Measurements from ENCODE around the gene CD9. TPM values are rescaled to one million over a fixed set of nuclear protein-coding genes. Genes with fewer than 3 reads are reported as not detected.

The CD9 gene
- polyA plus RNA-seq, 1 of the 3 experiments (the other 2 are of a cell fraction) = 76.6 TPM

DNA sequence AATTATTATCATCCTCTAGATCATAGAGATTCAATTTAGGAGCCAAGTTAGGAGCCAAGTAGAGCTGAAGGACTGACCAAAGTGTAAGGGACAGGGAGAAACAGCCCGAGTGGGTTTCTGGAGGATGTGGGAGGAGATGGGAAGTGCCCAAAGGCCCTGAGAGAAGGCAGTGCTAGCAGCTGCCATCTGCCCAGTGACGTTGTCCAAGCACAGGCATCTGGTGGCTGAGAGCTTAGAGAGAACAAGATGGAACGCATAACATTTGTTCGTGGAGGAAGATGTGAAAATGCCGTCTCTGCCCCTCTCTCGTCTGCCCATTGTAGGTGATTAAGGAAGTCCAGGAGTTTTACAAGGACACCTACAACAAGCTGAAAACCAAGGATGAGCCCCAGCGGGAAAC, 34.7 kb downstream of the CD9 start:
- Histone ChIP-seq H3K9ac (no peak overlapping the region), H2AFZ (ENCODE audit: low read depth) (no peak overlapping the region), H3K27ac (ENCODE audit: low read depth in 2 of 2, low read length in 1 of 2) (peak overlapping the region in 1 of 2 experiments; percentile 36; a peak in 1 of 4 replicates), H3K79me2 (ENCODE audit: insufficient read depth) (no peaks in the 10 kb centered on the region; the same call in 1 of the 2 replicates), H3K36me3 (replicated peaks in 1 of 2; ENCODE audit: control insufficient read depth in 1 of 2, insufficient read depth in 2 of 2, low read length in 1 of 2) (peaks cover 0 to 3% of the 10 kb centered on the region in 2 experiments), H3F3A (replicated peaks; ENCODE audit: insufficient read depth) (peaks cover 3% of the 10 kb centered on the region), H4K20me1 (ENCODE audit: insufficient read depth) (no peaks in the 10 kb centered on the region), H3K4me2 (no peak overlapping the region), H3K4me3 (ENCODE audit: low read depth in 2 of 2, low read length in 1 of 2) (no peak overlapping the region), H3K4me1 (ENCODE audit: control insufficient read depth in 1 of 2, insufficient read depth in 2 of 2, low read depth in 1 of 2, low read length in 1 of 2) (peaks cover 5 to 47% of the 10 kb centered on the region in 2 experiments; a peak in 2 of 4 replicates), H3K9me3 (no peaks in the 10 kb centered on the region), H3K27me3 (ENCODE audit: insufficient read depth) (no peaks in the 10 kb centered on the region), H3K9me2 (no peaks in the 10 kb centered on the region)
- TF ChIP-seq RFX5 (IDR thresholded peaks at IDR 0.05; ENCODE audit: low read length) (no peak), SIN3A (IDR thresholded peaks at IDR 0.05; ENCODE audit: borderline replicate concordance, low read depth, low read length) (no peak), MEF2A (IDR thresholded peaks at IDR 0.05; ENCODE audit: borderline replicate concordance, low read depth) (no peak), FOXJ3 (CRISPR knock-in tag; IDR thresholded peaks at IDR 0.05) (no peak), MXI1 (IDR thresholded peaks at IDR 0.05; ENCODE audit: low read depth, low read length) (no peak), ELF1 (IDR thresholded peaks at IDR 0.05) (no peak), NFIC (IDR thresholded peaks at IDR 0.05; ENCODE audit: borderline replicate concordance) (no peak), RXRA (IDR thresholded peaks at IDR 0.05; ENCODE audit: borderline replicate concordance, low read depth) (no peak), FOSL2 (IDR thresholded peaks at IDR 0.05; ENCODE audit: borderline replicate concordance, low read depth) (no peak), FOXM1 (IDR thresholded peaks at IDR 0.05; ENCODE audit: low read depth) (no peak), EZH2phosphoT487 (IDR thresholded peaks at IDR 0.05; ENCODE audit: borderline replicate concordance, low read depth) (no peak), RAD21 (IDR thresholded peaks at IDR 0.05; ENCODE audit: low read length) (no peak)
- TF ChIP-seq, protein P1, sequence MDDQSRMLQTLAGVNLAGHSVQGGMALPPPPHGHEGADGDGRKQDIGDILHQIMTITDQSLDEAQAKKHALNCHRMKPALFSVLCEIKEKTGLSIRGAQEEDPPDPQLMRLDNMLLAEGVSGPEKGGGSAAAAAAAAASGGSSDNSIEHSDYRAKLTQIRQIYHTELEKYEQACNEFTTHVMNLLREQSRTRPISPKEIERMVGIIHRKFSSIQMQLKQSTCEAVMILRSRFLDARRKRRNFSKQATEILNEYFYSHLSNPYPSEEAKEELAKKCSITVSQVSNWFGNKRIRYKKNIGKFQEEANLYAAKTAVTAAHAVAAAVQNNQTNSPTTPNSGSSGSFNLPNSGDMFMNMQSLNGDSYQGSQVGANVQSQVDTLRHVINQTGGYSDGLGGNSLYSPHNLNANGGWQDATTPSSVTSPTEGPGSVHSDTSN (IDR thresholded peaks at IDR 0.05) = no peak
- TF ChIP-seq, protein P2, sequence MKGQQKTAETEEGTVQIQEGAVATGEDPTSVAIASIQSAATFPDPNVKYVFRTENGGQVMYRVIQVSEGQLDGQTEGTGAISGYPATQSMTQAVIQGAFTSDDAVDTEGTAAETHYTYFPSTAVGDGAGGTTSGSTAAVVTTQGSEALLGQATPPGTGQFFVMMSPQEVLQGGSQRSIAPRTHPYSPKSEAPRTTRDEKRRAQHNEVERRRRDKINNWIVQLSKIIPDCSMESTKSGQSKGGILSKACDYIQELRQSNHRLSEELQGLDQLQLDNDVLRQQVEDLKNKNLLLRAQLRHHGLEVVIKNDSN (IDR thresholded peaks at IDR 0.05; ENCODE audit: borderline replicate concordance, low read depth) = no peak
- TF ChIP-seq, protein P3, sequence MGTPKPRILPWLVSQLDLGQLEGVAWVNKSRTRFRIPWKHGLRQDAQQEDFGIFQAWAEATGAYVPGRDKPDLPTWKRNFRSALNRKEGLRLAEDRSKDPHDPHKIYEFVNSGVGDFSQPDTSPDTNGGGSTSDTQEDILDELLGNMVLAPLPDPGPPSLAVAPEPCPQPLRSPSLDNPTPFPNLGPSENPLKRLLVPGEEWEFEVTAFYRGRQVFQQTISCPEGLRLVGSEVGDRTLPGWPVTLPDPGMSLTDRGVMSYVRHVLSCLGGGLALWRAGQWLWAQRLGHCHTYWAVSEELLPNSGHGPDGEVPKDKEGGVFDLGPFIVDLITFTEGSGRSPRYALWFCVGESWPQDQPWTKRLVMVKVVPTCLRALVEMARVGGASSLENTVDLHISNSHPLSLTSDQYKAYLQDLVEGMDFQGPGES (IDR thresholded peaks at IDR 0.05; ENCODE audit: low read depth, low read length) = no peak
- 92% methylated on average over 7 of the region's 7 CpGs for WGBS (ENCODE audit: low lambda C conversion rate)
- no peak for DNase-seq
- ChIA-PET POLR2A (no interaction called here), CTCF (interaction anchor here (0.9 to 1.5 kb wide), 8 partner anchors 10 to 50 kb away, joined by 3 to 7 read pairs (median 4); no protein-coding TSS in a partner anchor)

GRCh38 chr12:6235499-6235898, 35.3 kb downstream of the CD9 start:
- no peaks in the 10 kb centered on the region for H3K9me3 ChIP-seq
- H2AFZ ChIP-seq (ENCODE audit: low read depth) = no peak overlapping the region
- no peaks in the 10 kb centered on the region for H3K27me3 ChIP-seq (ENCODE audit: insufficient read depth)
- no peaks in the 10 kb centered on the region; the same call in 1 of the 2 replicates for H3K79me2 ChIP-seq (ENCODE audit: insufficient read depth)
- H3K4me1 ChIP-seq (ENCODE audit: control insufficient read depth in 1 of 2, insufficient read depth in 2 of 2, low read depth in 1 of 2, low read length in 1 of 2) = peaks cover 0 to 41% of the 10 kb centered on the region in 2 experiments; a peak in 1 of 4 replicates
- H3F3A ChIP-seq (replicated peaks; ENCODE audit: insufficient read depth) = peaks cover 3% of the 10 kb centered on the region
- DNase-seq = no peak
- no peaks in the 10 kb centered on the region for H3K9me2 ChIP-seq
- WGBS (ENCODE audit: low lambda C conversion rate) = 93% methylated on average over 9 of the region's 9 CpGs
- H4K20me1 ChIP-seq (ENCODE audit: insufficient read depth) = no peaks in the 10 kb centered on the region
- ChIA-PET POLR2A (no interaction called here), CTCF (interaction anchor here (1.0 to 1.5 kb wide), 3 partner anchors 9 to 49 kb away, joined by 3 to 7 read pairs (median 4); no protein-coding TSS in a partner anchor)
- no peak overlapping the region for H3K9ac ChIP-seq
- no peak overlapping the region for H3K4me2 ChIP-seq
- H3K36me3 ChIP-seq (replicated peaks in 1 of 2; ENCODE audit: control insufficient read depth in 1 of 2, insufficient read depth in 2 of 2, low read length in 1 of 2) = peaks cover 0 to 3% of the 10 kb centered on the region in 2 experiments
- peak overlapping the region in 1 of 2 experiments; percentile 5; a peak in 1 of 4 replicates for H3K27ac ChIP-seq (ENCODE audit: low read depth in 2 of 2, low read length in 1 of 2)
- H3K4me3 ChIP-seq (ENCODE audit: low read depth in 2 of 2, low read length in 1 of 2) = no peak overlapping the region
- TF ChIP-seq TAF1 (IDR thresholded peaks at IDR 0.05; ENCODE audit: borderline replicate concordance, low read depth, low read length) (no peak), FOSL2 (IDR thresholded peaks at IDR 0.05; ENCODE audit: borderline replicate concordance, low read depth) (no peak), FOXM1 (IDR thresholded peaks at IDR 0.05; ENCODE audit: low read depth) (no peak), CTCF (IDR thresholded peaks at IDR 0.05) (no peak), FOXJ3 (CRISPR knock-in tag; IDR thresholded peaks at IDR 0.05) (no peak), YY1 (IDR thresholded peaks at IDR 0.05; ENCODE audit: low read depth) (no peak), CHD2 (IDR thresholded peaks at IDR 0.05; ENCODE audit: low read length, partially characterized antibody) (no peak)
- TF ChIP-seq, protein P2 (IDR thresholded peaks at IDR 0.05; ENCODE audit: borderline replicate concordance, low read depth) = no peak
- TF ChIP-seq, protein P4, sequence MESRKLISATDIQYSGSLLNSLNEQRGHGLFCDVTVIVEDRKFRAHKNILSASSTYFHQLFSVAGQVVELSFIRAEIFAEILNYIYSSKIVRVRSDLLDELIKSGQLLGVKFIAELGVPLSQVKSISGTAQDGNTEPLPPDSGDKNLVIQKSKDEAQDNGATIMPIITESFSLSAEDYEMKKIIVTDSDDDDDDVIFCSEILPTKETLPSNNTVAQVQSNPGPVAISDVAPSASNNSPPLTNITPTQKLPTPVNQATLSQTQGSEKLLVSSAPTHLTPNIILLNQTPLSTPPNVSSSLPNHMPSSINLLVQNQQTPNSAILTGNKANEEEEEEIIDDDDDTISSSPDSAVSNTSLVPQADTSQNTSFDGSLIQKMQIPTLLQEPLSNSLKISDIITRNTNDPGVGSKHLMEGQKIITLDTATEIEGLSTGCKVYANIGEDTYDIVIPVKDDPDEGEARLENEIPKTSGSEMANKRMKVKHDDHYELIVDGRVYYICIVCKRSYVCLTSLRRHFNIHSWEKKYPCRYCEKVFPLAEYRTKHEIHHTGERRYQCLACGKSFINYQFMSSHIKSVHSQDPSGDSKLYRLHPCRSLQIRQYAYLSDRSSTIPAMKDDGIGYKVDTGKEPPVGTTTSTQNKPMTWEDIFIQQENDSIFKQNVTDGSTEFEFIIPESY (IDR thresholded peaks at IDR 0.05; ENCODE audit: borderline replicate concordance, low read depth) = no peak
